Heart left ventricle (tissue), 13 donors: Measurements from ENCODE around the gene KCNE5.

ENCODE experiments used
- CTCF ChIP-seq, 12 donors: fragments of 200-600 bp; sonication (generic) in 4 of 12; IDR thresholded peaks; one replicate each; pipeline versions ENCODE4 v1.5.0 to v1.8.0; 2018 to 2022; ENCODE audit warnings: antibody characterized with exemption in 12 of 12, mild to moderate bottlenecking in 5 of 12
- POLR2A ChIP-seq, 2 donors: fragments of 450-650 bp; IDR thresholded peaks; one replicate each; pipeline ENCODE4 v1.6.1; 2017; ENCODE audit warnings: antibody characterized with exemption in 2 of 2, mild to moderate bottlenecking in 2 of 2, moderate library complexity in 2 of 2
- donor health status: ischemic (EF 13 %, LVEDD 7.1; RV severe dilation, severe dysfunction).
- donor health status: DM: no; HTN: yes; CAD: no.
- donor health status: DM: no; HTN: no; CAD: no.
- donor health status: ischemic (EF 25% LVEDD 6.9; RV normal size, moderate dysfunction).
- donor health status: ischemic (EF 25% LVEDD 5.7; RV mildly dilated, moderate dysfunction).
- donor health status: ischemic (EF 35%, LVEDD 5.7; RV mildly dilated, moderate dysfunction).
- donor health status: nonischemic (EF 11% LVEDD 7.7; RV severe dilation, severe dysfunction).
- donor health status: DM: yes; HTN: yes; CAD: no.
- donor health status: PGD.
- donor health status: ischemic (EF 29% LVEDD 5.4; RV normal size, mild dysfunction).
- donor health status: nonischemic (EF 23%, LVEDD 6.1; RV moderate dilation, normal function).

GRCh38 chrX:109601486-109601885 is 23.5 kb downstream of the KCNE5 start:
- TF ChIP-seq CTCF (IDR thresholded peaks at IDR 0.05) (no peak), POLR2A (IDR thresholded peaks at IDR 0.05) (no peak)
